Activated naive CD4-positive, alpha-beta T cell treated with anti-CD3 and anti-CD28 coated beads, Interleukin-2, amount 50 U/mL, for 24 hours (primary cell): ENCODE measurements around the gene S100A5.

ENCODE experiments used
- H3K27ac Mint-ChIP-seq: one replicate; pipeline ENCODE4 v1.8.0; 2021; ENCODE audit warnings: mild to moderate bottlenecking, mixed read lengths
- H3K27me3 Mint-ChIP-seq: one replicate; pipeline ENCODE4 v1.8.0; 2021; ENCODE audit warnings: mixed read lengths
- H3K36me3 Mint-ChIP-seq: one replicate; pipeline ENCODE4 v1.8.0; 2021; ENCODE audit warnings: mixed read lengths
- H3K4me1 Mint-ChIP-seq: one replicate; pipeline ENCODE4 v1.8.0; 2021; ENCODE audit warnings: mixed read lengths
- H3K4me3 Mint-ChIP-seq: one replicate; pipeline ENCODE4 v1.8.0; 2021; ENCODE audit warnings: mild to moderate bottlenecking, mixed read lengths
- H3K9me3 Mint-ChIP-seq: one replicate; pipeline ENCODE4 v1.8.0; 2021; ENCODE audit warnings: mixed read lengths

The S100A5 gene

GRCh38 chr1:153544453-153545066 is 3.8 kb upstream of the S100A5 start:
- Mint-ChIP-seq H3K27me3 (no peaks in the 10 kb centered on the region), H3K27ac (peak overlapping the region; percentile 89), H3K4me1 (peaks cover 77% of the 10 kb centered on the region), H3K4me3 (peak overlapping the region; percentile 77), H3K9me3 (no peaks in the 10 kb centered on the region), H3K36me3 (peaks cover 3% of the 10 kb centered on the region)

GRCh38 chr1:153543736-153544135 is 3.0 kb upstream of the S100A5 start:
- Mint-ChIP-seq H3K27me3 (no peaks in the 10 kb centered on the region), H3K27ac (peak overlapping the region; percentile 89), H3K9me3 (no peaks in the 10 kb centered on the region), H3K4me3 (peak overlapping the region; percentile 8), H3K36me3 (peaks cover 3% of the 10 kb centered on the region), H3K4me1 (peaks cover 81% of the 10 kb centered on the region)

GRCh38 chr1:153542956-153543711 is 2.4 kb upstream of the S100A5 start:
- no peaks in the 10 kb centered on the region for H3K27me3 Mint-ChIP-seq

GRCh38 chr1:153541641-153542590 is 1.2 kb upstream of the S100A5 start:
- H3K4me1 Mint-ChIP-seq, result peaks cover 80% of the 10 kb centered on the region
- peak overlapping the region; percentile 62 for H3K4me3 Mint-ChIP-seq
- no peaks in the 10 kb centered on the region for H3K27me3 Mint-ChIP-seq
- H3K9me3 Mint-ChIP-seq, result no peaks in the 10 kb centered on the region
- H3K27ac Mint-ChIP-seq, result peak overlapping the region; percentile 95
- peaks cover 3% of the 10 kb centered on the region for H3K36me3 Mint-ChIP-seq

More at GRCh38 chr1:153542956-153543711, 2.4 kb upstream of the S100A5 start:
- peak overlapping the region; percentile 95 for H3K27ac Mint-ChIP-seq
- H3K4me3 Mint-ChIP-seq, result peak overlapping the region; percentile 36
- H3K9me3 Mint-ChIP-seq, result no peaks in the 10 kb centered on the region
- H3K4me1 Mint-ChIP-seq, result peaks cover 80% of the 10 kb centered on the region
- peaks cover 3% of the 10 kb centered on the region for H3K36me3 Mint-ChIP-seq

- Mint-ChIP-seq H3K27ac (peak overlapping the region; percentile 52), H3K27me3 (no peaks in the 10 kb centered on the region), H3K4me3 (no peak overlapping the region), H3K36me3 (peaks cover 3% of the 10 kb centered on the region), H3K4me1 (peaks cover 76% of the 10 kb centered on the region), H3K9me3 (no peaks in the 10 kb centered on the region)
Measured at GRCh38 chr1:153539395-153540093, 1.2 kb downstream of the S100A5 start.

DNA sequence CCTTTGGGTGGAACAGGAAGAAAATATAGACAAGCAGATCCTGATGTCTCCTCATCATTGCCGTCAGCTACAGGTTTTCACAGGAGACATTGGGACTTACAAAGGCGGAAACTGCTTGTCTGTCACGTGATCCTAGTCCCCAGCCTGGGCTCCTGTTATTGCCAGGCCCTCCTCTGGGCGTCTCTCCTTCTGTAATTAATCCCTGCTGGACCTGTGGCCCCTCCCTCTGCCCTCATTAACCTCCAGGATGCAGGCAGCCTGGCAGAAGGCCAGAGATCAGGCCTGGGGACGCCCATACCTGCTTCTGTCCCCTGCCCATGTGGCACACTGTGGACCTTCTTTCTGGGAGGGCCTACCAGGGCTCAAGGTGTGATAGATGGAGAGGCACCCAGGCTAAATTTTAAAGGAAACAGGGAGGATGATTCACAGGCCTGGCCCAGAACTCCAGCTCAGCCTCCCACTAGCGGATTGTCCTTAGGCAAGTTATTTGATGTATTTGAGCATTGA is 2.4 kb downstream of the S100A5 start:
- peak overlapping the region; percentile 41 for H3K27ac Mint-ChIP-seq
- peaks cover 3% of the 10 kb centered on the region for H3K36me3 Mint-ChIP-seq
- peaks cover 76% of the 10 kb centered on the region for H3K4me1 Mint-ChIP-seq
- H3K27me3 Mint-ChIP-seq, result no peaks in the 10 kb centered on the region
- no peaks in the 10 kb centered on the region for H3K9me3 Mint-ChIP-seq
- H3K4me3 Mint-ChIP-seq, result no peak overlapping the region

DNA sequence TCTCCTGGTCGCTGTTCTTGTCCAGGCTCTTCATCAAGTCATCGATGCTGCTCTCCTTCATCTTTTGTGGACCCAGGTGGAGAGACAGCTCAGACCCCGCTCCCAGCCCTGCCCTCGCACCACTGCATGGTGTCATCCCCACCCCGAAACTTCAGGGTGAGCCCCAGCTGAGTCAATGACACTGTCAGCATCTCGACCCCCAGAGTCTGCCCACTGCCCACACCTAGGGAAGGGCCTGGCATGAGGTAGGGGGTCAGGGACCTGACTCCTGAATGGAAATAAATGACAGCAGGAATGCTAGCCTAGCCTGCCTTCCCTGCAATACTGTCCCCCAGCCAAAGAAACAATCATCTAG is 3.4 kb downstream of the S100A5 start:
- no peaks in the 10 kb centered on the region for H3K27me3 Mint-ChIP-seq
- H3K4me3 Mint-ChIP-seq, result peak overlapping the region; percentile 90
- no peaks in the 10 kb centered on the region for H3K9me3 Mint-ChIP-seq
- peak overlapping the region; percentile 59 for H3K27ac Mint-ChIP-seq
- H3K4me1 Mint-ChIP-seq, result peaks cover 76% of the 10 kb centered on the region
- no peaks in the 10 kb centered on the region for H3K36me3 Mint-ChIP-seq

GRCh38 chr1:153536671-153537375 is 3.9 kb downstream of the S100A5 start:
- H3K36me3 Mint-ChIP-seq, result no peaks in the 10 kb centered on the region
- H3K4me3 Mint-ChIP-seq, result peak overlapping the region; percentile 90
- H3K27me3 Mint-ChIP-seq, result no peaks in the 10 kb centered on the region
- H3K4me1 Mint-ChIP-seq, result peaks cover 76% of the 10 kb centered on the region
- peak overlapping the region; percentile 98 for H3K27ac Mint-ChIP-seq
- H3K9me3 Mint-ChIP-seq, result no peaks in the 10 kb centered on the region

DNA sequence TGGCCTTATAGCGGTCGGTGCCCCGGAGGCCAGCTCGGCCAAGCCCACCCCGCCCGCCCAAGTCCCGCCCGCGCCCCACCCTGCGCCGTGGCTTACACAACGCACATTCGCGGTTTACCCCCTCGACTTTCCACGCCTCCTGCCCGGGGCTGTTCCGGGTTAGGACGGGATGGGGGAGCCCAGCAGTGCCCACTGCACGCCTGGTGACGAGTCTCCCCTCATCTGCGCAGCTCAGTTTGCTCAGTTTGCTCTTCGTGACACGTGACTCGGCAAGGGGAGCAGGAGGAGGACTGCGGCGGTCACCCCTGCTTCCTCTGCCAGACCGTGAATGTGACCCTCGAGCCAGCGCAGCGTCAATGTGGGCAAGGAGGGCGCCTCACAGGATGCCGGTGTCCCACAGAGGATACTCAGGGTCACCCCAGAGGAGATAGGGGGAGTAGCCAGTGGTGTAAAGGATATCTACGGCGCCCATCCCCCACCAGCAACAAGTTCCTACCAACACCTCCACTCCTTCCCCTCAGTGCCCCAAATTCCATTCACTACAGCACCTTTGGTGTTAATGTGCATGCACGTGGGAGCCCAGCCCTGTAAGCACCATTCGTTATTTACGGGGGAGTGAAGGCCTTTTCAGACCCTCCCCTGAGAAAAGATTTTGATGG is 4.6 kb downstream of the S100A5 start:
- Mint-ChIP-seq H3K4me1 (peaks cover 76% of the 10 kb centered on the region), H3K36me3 (no peaks in the 10 kb centered on the region), H3K27me3 (no peaks in the 10 kb centered on the region), H3K9me3 (no peaks in the 10 kb centered on the region), H3K4me3 (peak overlapping the region; percentile 90), H3K27ac (peak overlapping the region; percentile 98)

GRCh38 chr1:153535242-153536011 is 5.3 kb downstream of the S100A5 start, which contains the start of gene S100A6:
TSS of gene S100A6 (minus strand) at chr1:153535991. CDS start at chr1:153535339, 652 bp downstream.
- H3K27me3 Mint-ChIP-seq, result no peaks in the 10 kb centered on the region
- peak within 1 kb of the TSS; percentile 90 for H3K4me3 Mint-ChIP-seq
- H3K36me3 Mint-ChIP-seq, result no peaks in the 10 kb centered on the region
- H3K4me1 Mint-ChIP-seq, result peaks cover 73% of the 10 kb centered on the region
- H3K9me3 Mint-ChIP-seq, result no peaks in the 10 kb centered on the region
- peak within 1 kb of the TSS; percentile 98 for H3K27ac Mint-ChIP-seq

- H3K27ac Mint-ChIP-seq, result peak overlapping the region; percentile 83
- no peaks in the 10 kb centered on the region for H3K27me3 Mint-ChIP-seq
- no peaks in the 10 kb centered on the region for H3K36me3 Mint-ChIP-seq
- H3K4me1 Mint-ChIP-seq, result peaks cover 67% of the 10 kb centered on the region
- peak overlapping the region; percentile 90 for H3K4me3 Mint-ChIP-seq
- H3K9me3 Mint-ChIP-seq, result no peaks in the 10 kb centered on the region
Measured at GRCh38 chr1:153534925-153535241, 5.9 kb downstream of the S100A5 start.

DNA sequence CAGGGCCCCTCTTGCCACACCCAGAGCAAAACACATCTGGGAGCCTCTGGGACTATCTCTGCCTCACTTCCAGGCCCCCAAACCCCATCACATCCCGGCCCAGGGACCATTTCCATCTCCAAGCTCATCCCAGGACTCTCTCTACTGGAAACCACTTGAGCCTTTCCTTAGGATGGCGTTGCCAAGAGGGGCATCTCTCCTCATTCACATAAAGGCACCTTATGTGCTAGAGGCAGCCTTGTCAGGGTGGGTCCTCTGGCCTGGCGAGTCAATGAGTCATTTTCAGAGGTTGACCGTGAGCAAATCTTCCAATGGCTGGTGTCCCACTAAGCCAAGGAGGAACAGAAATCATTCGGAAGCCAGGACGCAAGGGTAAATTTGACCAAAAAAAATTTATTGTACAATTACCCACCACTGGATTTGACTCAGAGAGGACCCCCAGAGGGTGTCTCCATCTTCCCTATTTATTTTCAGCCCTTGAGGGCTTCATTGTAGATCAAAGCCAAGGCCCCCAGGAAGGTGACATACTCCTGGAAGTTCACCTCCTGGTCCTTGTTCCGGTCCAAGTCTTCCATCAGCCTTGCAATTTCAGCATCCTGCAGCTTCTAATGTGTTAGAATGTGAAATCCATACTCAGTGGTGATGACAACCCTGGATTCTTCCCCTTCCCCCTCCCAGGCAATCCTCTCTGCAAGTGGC is 6.4 kb downstream of the S100A5 start:
- Mint-ChIP-seq H3K27ac (peak overlapping the region; percentile 95), H3K4me1 (peaks cover 62% of the 10 kb centered on the region), H3K27me3 (no peaks in the 10 kb centered on the region), H3K36me3 (no peaks in the 10 kb centered on the region), H3K9me3 (no peaks in the 10 kb centered on the region), H3K4me3 (peak overlapping the region; percentile 90)

DNA sequence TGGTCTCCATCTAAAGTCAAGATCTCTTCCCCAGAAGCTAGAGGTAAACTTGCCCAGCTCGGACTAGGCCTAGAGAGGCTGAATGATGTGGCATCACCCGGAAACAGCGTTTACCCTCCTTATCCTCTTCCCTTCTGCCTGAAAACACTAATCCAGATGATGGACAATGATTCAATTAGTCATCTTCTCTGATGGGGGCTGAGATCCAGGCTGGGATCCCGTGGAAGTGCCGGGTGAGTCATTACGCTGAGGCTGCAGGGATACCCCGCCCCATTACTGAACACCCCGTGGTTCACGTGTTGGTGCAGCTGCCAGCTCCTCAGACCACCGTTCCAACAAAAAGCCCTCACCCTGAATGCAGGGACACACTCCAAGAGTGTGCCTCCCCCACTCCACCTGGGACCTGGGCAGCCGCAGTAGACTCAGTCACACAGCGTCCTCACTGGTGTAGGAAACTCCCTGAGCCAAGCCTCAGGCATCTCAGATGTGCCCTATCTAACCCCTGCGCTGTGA is 7.0 kb downstream of the S100A5 start:
- Mint-ChIP-seq H3K4me1 (peaks cover 64% of the 10 kb centered on the region), H3K27me3 (no peaks in the 10 kb centered on the region), H3K4me3 (peak overlapping the region; percentile 90), H3K9me3 (no peaks in the 10 kb centered on the region), H3K36me3 (peaks cover 2% of the 10 kb centered on the region), H3K27ac (peak overlapping the region; percentile 95)
